Small intestine (tissue), 7 donors: ENCODE data around the gene G2E3. TPM values are rescaled to one million over a fixed set of nuclear protein-coding genes. Genes with fewer than 3 reads are reported as not detected.
"Not testable (repeated sequence)": the region's sequence is repeated elsewhere in the genome, so short reads cannot be mapped to it uniquely, and the experiment has no call there.

Experiments
- DNase-seq, 2 donors: peaks; one replicate each; pipeline versions ENCODE4 v3.0.0 to v3.0.0-alpha.2; 2013
- FAIRE-seq: peaks from 2 replicates; lab custom pipeline; 2012; peaks lifted over from hg19 to GRCh38; lab: Jason Lieb, UNC
- H3K27ac ChIP-seq, 3 donors: one replicate each; pipeline ENCODE4 v1.5.1; 2013; ENCODE audit warnings: low read length in 2 of 3, mild to moderate bottlenecking in 2 of 3, control low read depth in 1 of 3, inconsistent platforms in 1 of 3, low read depth in 1 of 3, moderate library complexity in 1 of 3
- H3K27me3 ChIP-seq, 3 donors: one replicate each; pipeline ENCODE4 v1.6.1; 2013; ENCODE audit warnings: low read length in 3 of 3, inconsistent platforms in 1 of 3; ENCODE audit not compliant: control insufficient read depth in 3 of 3, insufficient read depth in 3 of 3
- H3K36me3 ChIP-seq, 3 donors: one replicate each; pipeline ENCODE4 v1.6.1; 2013; ENCODE audit warnings: low read length in 3 of 3, inconsistent platforms in 1 of 3, low read depth in 1 of 3, mild to moderate bottlenecking in 1 of 3, moderate library complexity in 1 of 3; ENCODE audit not compliant: control insufficient read depth in 3 of 3, insufficient read depth in 2 of 3
- H3K4me1 ChIP-seq, 3 donors: one replicate each; pipeline ENCODE4 v1.6.1; 2013; ENCODE audit warnings: low read length in 2 of 3, inconsistent platforms in 1 of 3, low read depth in 1 of 3, mild to moderate bottlenecking in 1 of 3, moderate library complexity in 1 of 3; ENCODE audit not compliant: control insufficient read depth in 3 of 3, insufficient read depth in 2 of 3
- H3K4me3 ChIP-seq, 3 donors: one replicate each; pipeline ENCODE4 v1.5.1; 2013; ENCODE audit warnings: low read length in 3 of 3, control low read depth in 1 of 3, inconsistent platforms in 1 of 3, low read depth in 1 of 3, mild to moderate bottlenecking in 1 of 3, moderate library complexity in 1 of 3
- H3K9me3 ChIP-seq, 2 donors: one replicate each; pipeline ENCODE4 v1.6.1; 2013; ENCODE audit warnings: low read depth in 1 of 2, low read length in 1 of 2; ENCODE audit not compliant: control insufficient read depth in 2 of 2, insufficient read depth in 1 of 2
- WGBS, 3 donors: extraction: QIAGEN DNeasy Blood & Tissue Kit; methylation state at CpG; one replicate each; pipeline ENCODE4 v1.1.7; 2013; 5-methylcytosine and 5-hydroxymethylcytosine counted together
- polyA plus RNA-seq, 4 donors: library from polyadenylated mRNA; stranded (reverse) in 3 of 4; unstranded in 1 of 4; fragments of 200-250 nt in 3 of 4; fragments of 120-200 nt in 1 of 4; gene quantifications; one replicate each; pipeline versions ENCODE4 v1.2.1 to v1.2.3, GENCODE V29; 2013
- donor health status: healthy with polysubstance abuse.
- donor health status: control.
- donor health status: control.
- donor health status: Bipolar disorder and iron deficiency.
- donor health status: healthy.

G2E3 gene
- polyA plus RNA-seq, 4 donors = 2.2 to 14.4 (median 3.6) TPM

DNA sequence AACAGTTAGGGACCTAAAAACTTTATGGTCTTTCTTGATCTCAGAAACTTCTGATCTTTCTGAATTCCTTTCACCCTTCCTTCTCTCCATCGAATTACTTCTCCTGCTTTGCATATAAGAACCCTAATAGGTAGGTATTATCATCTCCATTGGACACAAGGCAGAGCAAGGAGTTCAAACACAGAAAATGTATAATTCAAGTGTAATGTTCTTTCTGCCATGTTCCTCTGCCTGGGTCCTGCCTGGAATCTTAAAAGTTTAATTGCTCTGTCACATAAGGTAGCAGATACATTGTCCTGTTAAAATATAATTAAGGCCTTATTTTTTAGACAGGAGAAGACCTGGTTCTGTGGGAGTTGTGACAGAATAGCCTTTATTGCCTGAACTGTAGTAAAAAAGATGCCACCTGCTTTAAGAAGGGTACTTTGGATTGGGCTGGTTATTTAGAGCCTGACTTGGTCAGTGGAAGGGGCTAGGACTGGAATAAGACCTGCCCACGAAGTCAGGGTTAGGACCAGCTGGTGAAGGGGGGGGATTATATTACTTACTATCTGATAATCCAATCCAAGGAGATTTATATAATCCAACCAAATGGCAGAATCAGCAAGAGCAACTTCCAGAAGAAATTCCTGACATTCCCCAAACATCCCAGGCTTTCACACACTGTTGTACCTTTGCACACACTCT is 10.4 kb downstream of the G2E3 start:
- Histone ChIP-seq H3K4me1 (peaks cover 0 to 3% (median 0%) of the 10 kb centered on the region in 3 donors), H3K9me3 (no peaks in the 10 kb centered on the region), H3K4me3 (no peak overlapping the region), H3K36me3 (peaks cover 0 to 1% (median 0%) of the 10 kb centered on the region in 3 donors), H3K27ac (no peak overlapping the region), H3K27me3 (no peaks in the 10 kb centered on the region)
- DNase-seq (no peak), FAIRE-seq (no peak)
- WGBS, 3 donors = 68 to 85% (median 75%) methylated on average over 2 of the region's 2 CpGs

DNA sequence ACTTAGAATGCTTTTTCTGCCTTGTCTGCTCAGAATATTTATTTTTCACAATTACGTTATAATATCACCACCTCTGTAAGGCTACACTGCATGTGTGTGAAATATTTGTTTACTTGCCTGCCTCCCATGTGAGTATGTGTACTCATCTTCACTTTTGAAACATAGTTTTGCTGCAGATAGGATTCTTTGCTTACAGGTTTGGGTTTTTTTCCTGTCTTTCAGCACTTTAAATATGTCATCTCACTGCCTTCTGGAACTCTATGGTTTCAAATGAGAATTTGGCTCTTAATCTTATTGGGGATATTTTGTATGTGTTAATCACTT is 10.9 kb downstream of the G2E3 start:
- FAIRE-seq = no peak
- Histone ChIP-seq H3K36me3 (peaks cover 0 to 1% (median 0%) of the 10 kb centered on the region in 3 donors), H3K4me3 (no peak overlapping the region), H3K4me1 (peaks cover 0 to 3% (median 0%) of the 10 kb centered on the region in 3 donors), H3K9me3 (no peaks in the 10 kb centered on the region), H3K27me3 (no peaks in the 10 kb centered on the region), H3K27ac (no peak overlapping the region)
- DNase-seq = no peak
- WGBS, 3 donors = 83 to 94% (median 93%) methylated on average over 1 of the region's 1 CpG

DNA sequence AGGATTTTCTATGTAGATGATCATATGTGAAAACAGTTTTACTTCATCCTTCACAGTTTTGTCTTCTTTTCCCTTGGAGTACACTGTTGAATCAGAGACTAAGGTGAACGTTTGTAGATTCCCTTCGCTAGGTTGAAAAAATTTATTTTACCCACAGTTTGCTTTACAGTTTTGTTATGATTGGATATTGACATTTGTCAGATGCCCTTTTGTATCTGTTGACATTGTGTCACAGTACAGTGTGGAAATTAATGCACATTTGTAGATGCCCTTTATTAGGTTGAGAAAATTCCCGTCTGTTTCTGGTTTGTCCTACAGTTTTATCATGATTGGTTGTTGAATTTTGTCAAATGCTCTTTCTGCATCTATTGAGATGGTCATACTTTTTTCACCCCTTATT is 13.3 kb downstream of the G2E3 start:
- FAIRE-seq = no peak
- 77 to 84% (median 82%) methylated on average over 3 of the region's 3 CpGs for WGBS, 3 donors
- no peaks in the 10 kb centered on the region for H3K9me3 ChIP-seq

DNA sequence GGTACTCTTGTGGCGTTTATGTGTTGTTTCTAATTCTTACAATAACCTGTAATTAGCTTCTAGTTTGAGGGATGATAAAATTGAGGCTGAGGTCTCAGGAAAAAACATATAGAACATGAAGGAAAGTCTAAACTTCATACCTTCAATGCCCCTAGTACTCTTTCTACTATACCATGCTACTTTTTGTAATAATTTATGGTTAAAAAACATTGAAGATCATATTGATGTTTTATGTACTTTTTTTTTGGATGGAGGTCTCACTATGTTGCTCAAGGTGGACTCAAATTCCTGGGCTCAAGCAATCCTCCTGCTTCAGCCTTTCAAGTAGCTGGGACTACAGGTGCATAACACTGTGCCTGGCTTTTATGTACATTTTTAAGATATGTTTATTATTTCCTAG is 13.8 kb downstream of the G2E3 start:
- DNase-seq (no peak), FAIRE-seq (no peak)
- 83 to 92% (median 88%) methylated on average over 1 of the region's 1 CpG for WGBS, 3 donors
- Histone ChIP-seq H3K27ac (no peak overlapping the region), H3K27me3 (no peaks in the 10 kb centered on the region), H3K4me3 (no peak overlapping the region), H3K36me3 (no peaks in the 10 kb centered on the region), H3K9me3 (no peaks in the 10 kb centered on the region), H3K4me1 (peaks cover 0 to 3% (median 0%) of the 10 kb centered on the region in 3 donors)

More for the DNA sequence above, 13.3 kb downstream of the G2E3 start:
- DNase-seq = no peak
- no peak overlapping the region for H3K4me3 ChIP-seq
- H3K36me3 ChIP-seq = no peaks in the 10 kb centered on the region
- peaks cover 0 to 3% (median 0%) of the 10 kb centered on the region in 3 donors for H3K4me1 ChIP-seq
- H3K27me3 ChIP-seq = no peaks in the 10 kb centered on the region
- no peak overlapping the region for H3K27ac ChIP-seq

DNA sequence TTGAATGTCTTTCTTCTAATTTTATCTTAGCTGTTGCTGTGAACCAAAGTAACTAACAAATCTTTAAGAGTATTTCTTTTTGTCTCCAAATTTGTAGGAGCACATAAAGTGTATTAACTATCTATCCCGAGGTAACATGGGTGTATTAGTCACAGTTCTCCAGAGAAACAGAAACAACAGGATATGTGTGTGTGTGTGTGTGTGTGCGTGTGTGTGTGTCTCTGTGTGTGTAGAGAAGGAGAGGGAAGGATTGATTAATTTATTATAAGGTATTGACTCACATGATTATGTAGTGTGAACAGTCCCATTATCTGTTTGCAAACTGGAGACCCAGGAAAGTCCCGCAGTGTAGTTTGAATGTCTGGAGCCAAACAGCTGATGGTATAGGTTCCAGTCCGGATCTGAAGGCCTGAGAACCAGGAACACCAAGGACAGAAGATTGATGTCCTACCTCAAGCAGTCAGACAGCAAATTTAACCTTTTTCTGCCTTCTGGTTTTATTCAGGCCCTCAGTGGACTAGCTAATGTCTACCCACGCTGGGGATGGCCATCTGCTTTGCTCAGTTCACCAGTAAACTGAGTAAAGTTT is 14.4 kb downstream of the G2E3 start:
- DNase-seq (no peak), FAIRE-seq (no peak)
- H3K4me3 ChIP-seq = no peak overlapping the region
- H3K27me3 ChIP-seq = no peaks in the 10 kb centered on the region
- no peaks in the 10 kb centered on the region for H3K36me3 ChIP-seq
- H3K27ac ChIP-seq = no peak overlapping the region
- H3K9me3 ChIP-seq = no peaks in the 10 kb centered on the region
- 75 to 83% (median 82%) methylated on average over 5 of the region's 5 CpGs for WGBS, 3 donors
- H3K4me1 ChIP-seq = peaks cover 0 to 3% (median 0%) of the 10 kb centered on the region in 3 donors

DNA sequence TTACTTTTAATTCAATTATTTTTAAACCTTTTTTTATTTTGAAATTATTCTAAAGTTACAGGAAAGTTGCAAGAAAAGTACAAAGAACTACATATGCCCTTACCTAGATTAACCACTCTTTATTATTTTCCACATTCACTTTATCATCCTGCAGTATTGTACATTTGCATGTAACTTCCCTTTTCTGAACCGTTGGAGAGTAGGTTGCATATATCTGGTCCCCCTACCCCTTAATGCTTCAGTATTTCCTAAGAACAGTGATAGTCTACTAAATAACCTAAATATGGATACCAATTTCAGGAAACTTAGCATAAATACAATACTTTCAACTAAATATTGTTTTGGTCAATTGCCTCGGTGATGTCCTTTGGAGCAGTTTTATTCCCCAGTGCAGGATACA is 15.0 kb downstream of the G2E3 start:
- Histone ChIP-seq H3K9me3 (no peaks in the 10 kb centered on the region), H3K27me3 (no peaks in the 10 kb centered on the region), H3K36me3 (no peaks in the 10 kb centered on the region), H3K4me3 (no peak overlapping the region), H3K27ac (no peak overlapping the region), H3K4me1 (peaks cover 0 to 3% (median 0%) of the 10 kb centered on the region in 3 donors)
- 75 to 82% (median 76%) methylated on average over 2 of the region's 2 CpGs for WGBS, 3 donors
- FAIRE-seq (no peak), DNase-seq (no peak)

DNA sequence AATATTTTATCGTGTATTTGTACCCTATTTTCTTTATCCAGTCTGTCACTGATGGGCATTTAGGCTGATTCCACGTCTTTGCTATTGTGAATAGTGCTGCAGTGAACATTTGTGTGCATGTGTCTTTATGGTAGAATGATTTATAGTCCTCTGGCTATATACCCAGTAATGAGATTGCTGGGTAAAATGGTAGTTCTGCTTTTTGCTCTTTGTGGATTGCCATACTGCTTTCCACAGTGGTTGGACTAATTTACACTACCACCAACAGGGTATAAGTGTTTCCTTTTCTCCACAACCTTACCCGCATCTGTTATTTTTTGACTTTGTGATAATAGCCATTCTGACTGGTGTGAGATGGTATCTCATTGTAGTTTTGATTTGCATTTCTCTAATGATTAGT is 15.8 kb downstream of the G2E3 start:
- not testable (repeated sequence) for H3K27ac ChIP-seq, H3K4me3 ChIP-seq, FAIRE-seq, DNase-seq, H3K9me3 ChIP-seq, H3K27me3 ChIP-seq, H3K4me1 ChIP-seq, H3K36me3 ChIP-seq
- 92 to 96% (median 94%) methylated on average over 3 of the region's 3 CpGs for WGBS, 3 donors

DNA sequence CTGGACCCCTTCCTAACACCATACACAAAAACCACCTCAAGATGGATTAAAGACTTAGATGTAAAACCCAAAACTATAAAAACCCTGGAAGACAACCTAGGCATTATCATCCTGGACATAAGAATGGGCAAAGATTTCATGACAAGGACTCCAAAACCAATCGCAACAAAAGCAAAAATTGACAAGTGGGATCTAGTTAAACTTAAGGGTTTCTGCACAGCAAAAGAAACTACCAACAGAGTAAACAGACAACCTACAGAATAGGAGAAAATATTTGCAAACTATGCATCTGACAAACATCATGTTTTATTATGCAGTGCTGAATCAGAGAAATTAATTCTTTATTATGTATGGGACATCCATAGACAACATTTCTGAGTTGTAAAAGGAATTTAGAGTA is 17.4 kb downstream of the G2E3 start:
- not testable (repeated sequence) for H3K4me1 ChIP-seq, FAIRE-seq, H3K27me3 ChIP-seq, H3K36me3 ChIP-seq, H3K27ac ChIP-seq, H3K4me3 ChIP-seq, H3K9me3 ChIP-seq, DNase-seq
- 100% methylated on average over 1 of the region's 1 CpG for WGBS, 3 donors
